CD4-positive, alpha-beta T cell treated with Interleukin-17A for 1 hour (primary cell): ENCODE data around the gene LMF2.

Source experiments
- DNase-seq: peaks from one replicate; pipeline ENCODE4 v3.0.0-alpha.2; 2020

LMF2 gene

GRCh38 chr22:50460938-50461337 is 46.6 kb downstream of the LMF2 start:
- no peak for DNase-seq

- DNase-seq, result no peak
Observed at GRCh38 chr22:50459496-50460140, 47.9 kb downstream of the LMF2 start.

- no peak for DNase-seq
Observed at GRCh38 chr22:50459016-50459415, 48.5 kb downstream of the LMF2 start.

- DNase-seq, result no peak
Observed at GRCh38 chr22:50456466-50457234, 50.9 kb downstream of the LMF2 start.

GRCh38 chr22:50456026-50456425 is 51.5 kb downstream of the LMF2 start:
- DNase-seq, result no peak

GRCh38 chr22:50455201-50455600 is 52.3 kb downstream of the LMF2 start:
- DNase-seq, result no peak

GRCh38 chr22:50454556-50455075 is 52.9 kb downstream of the LMF2 start:
- no peak for DNase-seq
